HG02610 (cell line): Measurements from ENCODE around the gene SLC9C1.

Experiments
- ATAC-seq: cut with Tn5 transposase; IDR thresholded peaks from one replicate; pipeline ENCODE4 v1.9.1; 2021; ENCODE audit warnings: mild to moderate bottlenecking, moderate library complexity; ENCODE audit not compliant: unreplicated experiment

The SLC9C1 gene

DNA sequence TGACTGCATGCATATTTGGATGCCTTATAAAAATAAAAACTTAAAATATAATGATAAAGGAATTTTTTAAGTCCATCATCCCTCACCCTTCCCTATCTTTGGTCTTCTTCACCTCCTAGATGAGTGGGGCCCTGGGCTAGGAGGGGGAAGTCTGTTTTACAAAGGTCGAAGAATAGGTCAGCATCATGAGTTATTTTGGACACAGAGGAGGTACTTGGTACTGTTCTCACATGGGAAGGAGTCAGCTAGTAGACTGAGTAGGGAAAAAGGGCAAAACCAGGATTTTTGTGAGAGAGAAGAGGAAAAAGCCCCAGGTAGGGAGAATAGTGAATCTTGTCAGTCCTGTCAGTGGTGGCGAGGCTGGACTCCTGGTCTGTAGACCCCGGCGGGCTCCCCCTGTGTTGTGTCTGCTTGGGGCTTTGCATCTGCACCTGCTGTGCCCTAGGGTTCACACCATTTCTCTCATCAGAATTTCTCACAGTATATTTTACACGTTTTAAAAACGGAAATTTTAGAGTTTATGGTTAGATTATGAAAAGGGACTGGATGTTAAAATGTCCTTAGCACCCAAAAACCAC, 178.1 kb downstream of the SLC9C1 start:
- peak; percentile 21 for ATAC-seq

DNA sequence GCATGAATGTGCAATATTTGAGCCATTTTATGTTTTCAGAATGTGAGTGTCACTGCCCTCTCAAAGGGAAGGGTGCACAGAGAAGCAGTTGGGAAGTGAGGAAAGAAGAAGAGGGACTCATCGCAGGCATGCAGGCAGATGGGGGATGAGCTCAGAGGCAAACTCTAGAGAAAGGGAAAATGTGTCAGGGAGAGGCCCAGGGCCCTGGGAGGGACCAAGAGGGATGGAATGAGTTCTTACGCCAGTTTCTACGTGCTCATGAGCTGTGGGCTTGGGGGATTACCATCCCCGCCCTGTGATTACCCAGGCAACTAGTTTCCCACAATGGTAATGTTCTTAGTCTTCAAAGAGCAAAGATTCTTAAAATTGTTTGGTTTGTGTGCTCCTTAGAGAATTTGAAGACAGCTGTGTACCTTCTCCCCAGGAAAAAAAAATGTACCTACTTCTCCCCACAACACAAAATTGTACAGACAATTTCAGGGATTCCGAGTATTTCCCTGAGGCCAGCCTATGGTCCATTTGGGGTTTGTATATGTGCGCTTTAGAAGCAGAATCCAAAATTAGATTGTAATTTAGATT, 178.8 kb downstream of the SLC9C1 start:
- ATAC-seq = peak; percentile 49

DNA sequence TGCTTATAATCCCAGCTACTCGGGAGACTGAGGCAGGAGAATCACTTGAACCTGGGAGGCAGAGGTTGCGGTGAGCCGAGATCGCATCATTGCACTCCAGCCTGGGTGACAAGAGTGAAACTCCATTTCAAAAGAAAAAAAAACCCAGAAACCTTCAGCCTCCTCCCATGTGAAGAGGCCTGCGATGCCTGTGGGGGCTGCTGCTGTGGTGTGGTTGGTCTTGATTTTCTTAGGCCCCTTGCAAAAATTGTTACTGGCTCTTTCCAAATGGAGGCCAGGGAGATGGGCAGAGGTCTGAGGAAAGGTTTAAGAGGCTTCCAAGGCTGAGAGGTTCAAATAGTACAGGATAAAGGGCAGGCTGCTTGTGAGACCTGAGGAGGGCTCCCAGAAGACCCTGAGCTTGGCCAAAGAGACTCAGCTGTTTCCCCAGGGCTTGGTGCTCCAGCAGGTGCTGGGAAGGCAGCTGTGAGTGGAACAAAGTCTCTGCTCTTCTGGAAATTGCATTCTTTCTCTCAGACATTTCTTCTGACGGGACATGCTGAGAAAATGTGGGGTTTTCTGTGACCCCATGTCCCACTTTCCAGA, 179.3 kb downstream of the SLC9C1 start:
- ATAC-seq = peak; percentile 19

DNA sequence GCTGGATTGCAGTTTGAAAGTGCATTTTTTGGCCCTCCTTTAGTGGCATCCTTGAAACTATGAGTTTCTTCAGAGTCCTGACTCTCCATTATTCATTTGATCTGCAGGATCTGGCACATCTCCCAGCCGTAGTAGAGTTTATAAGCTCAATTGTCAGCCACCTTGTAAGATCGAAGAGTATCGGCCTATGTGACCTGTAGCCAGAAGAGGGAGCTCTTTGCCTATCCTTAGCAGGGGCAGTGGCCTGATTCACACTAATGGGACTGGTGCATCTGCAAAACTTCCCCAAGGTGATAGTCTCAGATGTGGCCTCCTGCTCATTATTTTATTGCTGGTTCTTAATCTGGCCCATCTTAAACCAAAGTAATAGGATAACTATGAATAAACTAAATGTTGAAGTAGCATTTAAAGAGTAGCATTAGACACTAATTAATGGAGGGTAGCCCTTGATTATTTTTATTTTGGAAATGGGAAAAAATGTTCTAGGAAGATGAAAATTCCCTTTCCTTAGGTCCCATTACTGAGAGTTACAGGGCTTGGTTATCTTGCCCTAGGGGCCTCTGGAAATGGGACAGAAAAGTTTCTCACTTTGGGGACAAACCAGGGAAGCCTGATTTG, 182.1 kb downstream of the SLC9C1 start:
- ATAC-seq = peak; percentile 36

DNA sequence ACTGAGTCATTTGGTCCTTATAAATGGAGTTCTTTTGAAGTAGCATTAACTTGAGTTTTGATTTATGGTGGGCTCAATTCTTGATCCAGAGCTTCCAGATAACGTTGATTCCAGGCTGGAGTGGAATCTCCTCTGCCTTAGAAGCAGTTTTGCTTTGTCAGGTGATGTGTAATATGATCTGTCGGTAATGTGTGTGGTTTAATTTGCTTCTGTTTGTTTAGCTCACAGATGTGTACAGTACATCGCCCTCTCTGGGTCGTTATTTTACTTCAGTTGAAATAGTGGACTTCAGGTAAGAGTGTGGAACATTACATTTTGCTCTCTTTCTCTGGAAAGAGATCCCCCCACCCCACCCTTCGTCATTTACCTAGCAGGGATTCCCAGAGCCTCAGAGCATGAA, 184.7 kb downstream of the SLC9C1 start:
- no peak for ATAC-seq

DNA sequence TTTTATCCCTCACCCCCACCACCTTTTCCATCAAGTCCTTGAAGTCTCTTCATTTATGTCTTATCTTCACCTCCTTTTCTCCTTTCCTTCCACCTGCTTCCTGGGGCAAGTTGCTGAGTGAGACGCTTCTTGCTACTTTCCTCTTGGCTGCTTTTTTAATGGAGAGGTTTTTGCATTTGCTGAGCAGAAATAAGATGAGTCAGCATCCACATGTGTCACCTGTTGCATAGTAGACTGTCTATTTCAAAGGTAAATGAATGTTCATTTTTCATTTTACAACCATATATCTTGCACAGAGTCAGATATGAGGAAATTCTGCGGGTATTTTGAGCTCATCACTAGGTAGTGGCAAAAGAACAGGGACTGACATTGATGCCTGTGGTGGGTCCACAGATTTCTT, 189.2 kb downstream of the SLC9C1 start:
- ATAC-seq = no peak

DNA sequence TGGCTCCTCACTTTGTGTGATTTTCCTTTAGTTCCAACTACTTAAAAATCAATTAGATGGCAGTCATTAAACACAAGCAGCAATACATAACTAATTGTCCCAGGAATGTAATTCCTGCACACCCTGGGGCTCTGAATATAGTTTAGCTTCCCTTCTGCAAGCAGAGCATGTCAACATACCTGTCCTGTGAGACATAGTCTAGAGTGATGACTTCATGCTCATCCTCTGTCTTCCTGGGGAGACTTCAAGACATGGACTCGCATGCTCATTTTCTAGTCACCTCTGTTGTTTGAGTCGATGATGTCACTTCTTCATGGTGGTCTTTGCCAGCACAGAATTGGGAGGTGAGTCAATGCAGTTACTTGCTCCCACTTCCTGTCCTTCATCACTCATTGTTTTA, 192.1 kb downstream of the SLC9C1 start:
- ATAC-seq = no peak

DNA sequence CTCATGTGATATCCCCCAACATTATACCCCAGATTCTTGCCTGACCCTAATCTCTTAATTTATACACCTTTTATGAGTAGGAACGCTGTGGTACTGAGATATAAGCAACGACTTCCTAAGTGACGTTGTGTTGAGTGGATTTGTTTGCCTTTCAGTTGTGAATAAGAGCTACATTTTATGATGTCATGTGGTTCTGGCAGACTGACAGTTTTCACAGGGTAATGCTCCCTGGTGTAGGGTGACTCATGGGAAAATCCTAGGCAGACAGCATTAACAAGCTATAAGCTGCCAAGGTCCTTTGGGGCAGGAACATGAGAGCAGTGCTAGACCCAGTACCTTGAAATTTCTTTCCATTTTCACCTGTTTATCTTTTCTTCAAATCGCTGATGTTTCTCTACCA, 196.6 kb downstream of the SLC9C1 start:
- peak; percentile 88 for ATAC-seq

DNA sequence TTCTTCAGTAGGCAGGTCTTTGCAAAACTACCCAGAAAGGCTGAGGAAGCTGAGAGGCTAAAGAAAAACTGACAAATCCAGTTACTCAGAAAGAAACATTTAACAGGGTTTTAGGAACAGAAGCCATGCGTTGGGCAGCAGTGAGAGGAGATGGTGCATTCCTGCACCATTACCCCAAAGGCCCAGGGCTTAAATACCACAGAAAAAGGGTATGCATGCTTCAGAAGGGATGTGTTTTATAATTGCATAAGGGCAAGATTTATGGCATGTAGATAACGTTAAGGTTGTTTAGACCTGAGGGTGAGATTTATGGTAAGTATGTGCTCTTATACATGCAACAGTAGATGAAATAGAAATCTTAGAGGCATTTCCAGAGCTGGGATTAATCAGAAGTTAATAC, 197.8 kb downstream of the SLC9C1 start:
- ATAC-seq = no peak

DNA sequence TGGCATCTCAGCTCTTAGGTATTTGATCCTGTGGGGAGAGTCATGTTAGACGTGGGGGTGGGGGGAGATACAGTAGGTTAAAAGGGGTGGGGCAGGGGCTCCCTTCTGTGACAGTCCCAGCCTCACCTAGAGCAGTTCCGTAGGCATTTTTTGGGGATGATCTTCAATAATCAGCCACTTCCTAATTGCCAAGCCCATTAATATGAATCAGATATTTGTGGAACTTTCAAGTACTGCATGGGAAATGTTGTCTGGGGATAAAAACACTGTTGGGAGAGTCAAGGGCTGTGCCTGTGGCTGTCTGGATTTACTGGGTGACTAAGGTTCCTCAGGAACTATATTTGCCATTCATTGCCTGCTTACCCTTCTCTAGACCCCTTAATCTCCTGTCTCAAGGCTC, 198.3 kb downstream of the SLC9C1 start:
- ATAC-seq = no peak

DNA sequence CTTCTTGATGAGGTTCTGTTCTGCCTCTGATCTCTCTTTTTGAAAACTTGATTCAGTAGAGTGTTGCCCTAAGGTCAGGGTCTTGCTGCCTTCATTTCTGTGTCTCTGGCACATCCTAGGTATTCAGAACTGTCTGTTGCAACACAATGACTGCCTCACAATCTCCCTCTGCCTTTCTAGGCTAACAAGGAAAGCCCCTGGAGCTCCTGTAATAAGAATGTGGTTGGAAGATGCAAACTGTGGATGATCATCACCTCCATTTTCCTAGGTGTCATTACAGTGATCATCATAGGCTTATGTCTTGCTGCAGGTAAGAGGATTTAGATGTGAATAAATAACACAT, 200.9 kb downstream of the SLC9C1 start:
- no peak for ATAC-seq

DNA sequence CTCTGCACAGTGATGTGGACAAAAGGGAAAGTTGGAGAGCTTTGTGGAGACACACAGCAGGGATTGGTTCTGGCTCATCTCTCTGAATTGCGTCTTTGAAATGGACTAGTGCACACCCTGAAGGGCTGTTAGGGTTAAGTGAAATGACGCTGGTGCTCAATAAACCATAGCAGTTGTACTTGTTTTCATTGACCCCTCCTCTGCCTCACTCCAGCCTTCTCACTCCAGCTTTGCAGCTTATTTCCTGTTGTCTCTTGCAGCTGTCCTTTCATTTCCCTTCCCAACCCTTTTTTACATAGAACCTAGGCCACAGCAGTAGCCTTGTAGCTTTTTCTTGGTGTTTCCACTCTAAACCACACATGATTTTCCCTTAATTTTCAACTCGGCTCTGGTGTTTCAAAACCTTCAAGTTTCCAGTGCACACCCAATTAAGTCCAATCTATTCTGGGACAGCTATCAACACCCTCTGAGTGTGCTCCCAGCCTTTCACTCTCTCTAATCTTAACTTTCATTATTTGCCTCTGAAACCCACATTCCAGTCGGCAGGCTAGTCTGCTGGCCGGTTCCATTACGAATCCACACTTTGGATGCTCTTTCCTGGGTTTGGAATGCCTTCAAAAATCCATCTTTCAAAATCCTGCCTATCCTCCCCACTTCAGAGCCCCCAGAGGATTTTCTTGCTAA, 201.4 kb downstream of the SLC9C1 start:
- peak; percentile 43 for ATAC-seq

DNA sequence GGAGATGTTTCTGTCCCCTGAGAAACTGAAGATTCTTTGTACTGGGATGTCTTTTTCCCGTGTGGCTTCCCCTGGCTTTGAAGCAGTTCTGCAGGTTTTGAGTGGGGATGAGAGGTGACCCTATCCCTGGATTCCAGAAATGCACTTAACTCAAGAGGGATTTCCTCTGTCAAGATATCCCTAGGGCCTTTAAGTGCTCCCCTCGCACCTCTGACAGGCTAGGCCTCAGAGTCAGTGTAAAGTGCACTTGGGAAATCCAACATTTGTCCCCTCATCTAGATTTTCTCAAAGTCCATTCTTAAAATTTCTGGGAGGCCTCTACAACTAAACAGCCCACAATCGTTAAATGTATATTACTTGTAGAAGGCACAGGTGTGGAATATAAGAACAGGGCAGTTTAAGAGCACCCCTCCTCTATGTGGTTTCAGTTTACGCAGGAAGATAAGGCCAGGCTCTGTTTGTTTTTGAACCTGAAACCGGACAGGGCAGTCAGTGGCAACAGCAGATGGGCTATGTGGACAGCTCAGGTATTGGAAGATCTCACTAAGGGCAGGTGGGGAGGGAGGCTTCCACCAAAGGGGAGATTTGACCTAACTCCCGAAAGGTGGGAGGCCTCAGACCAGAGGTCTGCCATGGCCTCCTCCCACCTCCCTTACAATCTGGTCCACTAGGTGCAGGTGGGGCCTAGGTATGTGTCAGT, 203.0 kb downstream of the SLC9C1 start:
- no peak for ATAC-seq
